ENCODE data around the gene OCLN. TPM values are rescaled to one million over a fixed set of nuclear protein-coding genes. Genes with fewer than 3 reads are reported as not detected.
"Not testable (repeated sequence)": the region's sequence is repeated elsewhere in the genome, so short reads cannot be mapped to it uniquely, and the experiment has no call there.

The OCLN gene
- total and polyA plus RNA-seq, 2 experiments from 2014 or later: 14.3 to 61.6 TPM

- TF ChIP-seq ZNF462 (CRISPR knock-in tag; IDR thresholded peaks at IDR 0.05) (no peak), POLR2AphosphoS5 (IDR thresholded peaks at IDR 0.05; ENCODE audit: low read depth) (no peak), ETS1 (IDR thresholded peaks at IDR 0.05) (no peak), ZNF114 (CRISPR knock-in tag; IDR thresholded peaks at IDR 0.05) (no peak), ZNF331 (CRISPR knock-in tag; IDR thresholded peaks at IDR 0.05; ENCODE audit: low read depth) (no peak), STAT1 (IDR thresholded peaks at IDR 0.05; ENCODE audit: unreplicated experiment) (no peak), REST (IDR thresholded peaks at IDR 0.05; ENCODE audit: unreplicated experiment) (no peak)
Observed at GRCh38 chr5:69462170-69462569, 30.4 kb upstream of the OCLN start (continued).

- H3K9me3 Mint-ChIP-seq; H3K27ac ChIP-seq (ENCODE audit: low read depth); H3K36me3 Mint-ChIP-seq (ENCODE audit: low read depth); H3K27me3 ChIP-seq (ENCODE audit: insufficient read depth); H3K4me1 Mint-ChIP-seq; H3K4me3 ChIP-seq; DNase-seq (ENCODE audit: low spot score); H3F3A ChIP-seq (replicated peaks; ENCODE audit: low read depth); H3K27me3 Mint-ChIP-seq (ENCODE audit: insufficient read depth, low read depth, poor library complexity); ATAC-seq; H4K20me1 ChIP-seq (replicated peaks; ENCODE audit: insufficient read depth); H3K4me3 Mint-ChIP-seq; H3K27ac Mint-ChIP-seq; H3K9me2 ChIP-seq (ENCODE audit: insufficient read depth); H2AFZ ChIP-seq; H3K4me1 ChIP-seq (ENCODE audit: insufficient read depth); H3K79me2 ChIP-seq (replicated peaks; ENCODE audit: insufficient read depth); H3K36me3 ChIP-seq (ENCODE audit: insufficient read depth); H3K4me2 ChIP-seq: not testable (repeated sequence)
Observed at GRCh38 chr5:69466375-69466774, 26.2 kb upstream of the OCLN start.

Data from GM23338 (cell line).